Muscle of leg (tissue), 11 donors: ENCODE measurements around the gene PICK1. TPM values are rescaled to one million over a fixed set of nuclear protein-coding genes. Genes with fewer than 3 reads are reported as not detected.
"Not testable (repeated sequence)": the region's sequence is repeated elsewhere in the genome, so short reads cannot be mapped to it uniquely, and the experiment has no call there.

Experiments used
- DNase-seq: peaks from one replicate; pipeline ENCODE4 v3.0.0; 2013
- H3K27ac ChIP-seq: one replicate; pipeline ENCODE4 v1.5.1; 2013; ENCODE audit warnings: mild to moderate bottlenecking, low read length, control low read depth
- H3K27me3 ChIP-seq: one replicate; pipeline ENCODE4 v1.6.1; 2013; ENCODE audit warnings: low read length; ENCODE audit not compliant: control insufficient read depth, insufficient read depth
- H3K36me3 ChIP-seq: one replicate; pipeline ENCODE4 v1.6.1; 2013; ENCODE audit warnings: low read length; ENCODE audit not compliant: control insufficient read depth, insufficient read depth
- H3K4me1 ChIP-seq: one replicate; pipeline ENCODE4 v1.6.1; 2013; ENCODE audit warnings: low read length; ENCODE audit not compliant: control insufficient read depth, insufficient read depth
- H3K4me3 ChIP-seq: one replicate; pipeline ENCODE4 v1.5.1; 2013; ENCODE audit warnings: low read length, control low read depth
- H3K9me3 ChIP-seq: replicated peaks from 2 replicates; pipeline ENCODE4 v1.6.1; 2013; ENCODE audit warnings: low read depth, low read length; ENCODE audit not compliant: control insufficient read depth
- WGBS: methylation state at CpG from one replicate; pipeline ENCODE4 v1.1.5; 2013; ENCODE audit warnings: missing lambda C conversion rate; ENCODE audit not compliant: insufficient coverage; 5-methylcytosine and 5-hydroxymethylcytosine counted together
- polyA plus RNA-seq, 8 donors: library from polyadenylated mRNA; unstranded; fragments of 120-200 nt; gene quantifications; one replicate each; pipeline versions ENCODE4 v1.2.1 to v1.2.3, GENCODE V29; 2013; ENCODE audit warnings: inconsistent platforms in 1 of 8, low replicate concordance in 1 of 8; ENCODE audit not compliant: insufficient read length in 8 of 8, insufficient read depth in 1 of 8
- total RNA-seq: library from RNA; stranded (reverse); fragments of 120-200 nt; gene quantifications from one replicate; pipeline ENCODE4 v1.2.4, GENCODE V29; 2013

The PICK1 gene
- total and polyA plus RNA-seq, 9 donors: 8.8 to 13.1 (median 10.6) TPM

- WGBS: 50% methylated on average over 1 of the region's 3 CpGs
- Histone ChIP-seq H3K9me3 (no peaks in the 10 kb centered on the region), H3K27ac (no peak overlapping the region), H3K4me3 (no peak overlapping the region), H3K27me3 (no peaks in the 10 kb centered on the region), H3K36me3 (no peaks in the 10 kb centered on the region), H3K4me1 (peaks cover 20% of the 10 kb centered on the region)
- no peak for DNase-seq
Measured at GRCh38 chr22:38118182-38118581, 61.0 kb downstream of the PICK1 start.

- WGBS: no CpG with 5 or more reads among the region's 2 CpGs
- H3K4me1 ChIP-seq: peaks cover 14% of the 10 kb centered on the region
- H3K27ac ChIP-seq, H3K4me3 ChIP-seq, H3K27me3 ChIP-seq, H3K9me3 ChIP-seq, DNase-seq, H3K36me3 ChIP-seq: not testable (repeated sequence)
Measured at GRCh38 chr22:38118747-38119146, 61.5 kb downstream of the PICK1 start.

GRCh38 chr22:38120359-38121110 lies 63.3 kb downstream of the PICK1 start:
- H3K9me3 ChIP-seq: no peaks in the 10 kb centered on the region

GRCh38 chr22:38122616-38123015 lies 65.4 kb downstream of the PICK1 start:
- Histone ChIP-seq H3K4me1 (peaks cover 3% of the 10 kb centered on the region), H3K4me3 (no peak overlapping the region), H3K27me3 (no peaks in the 10 kb centered on the region), H3K9me3 (no peaks in the 10 kb centered on the region), H3K27ac (no peak overlapping the region), H3K36me3 (peaks cover 7% of the 10 kb centered on the region)
- 90% methylated on average over 2 of the region's 6 CpGs for WGBS
- no peak for DNase-seq

More at GRCh38 chr22:38120359-38121110, 63.3 kb downstream of the PICK1 start:
- Histone ChIP-seq H3K4me1 (no peaks in the 10 kb centered on the region), H3K27me3 (no peaks in the 10 kb centered on the region), H3K36me3 (no peaks in the 10 kb centered on the region), H3K4me3 (no peak overlapping the region), H3K27ac (no peak overlapping the region)
- DNase-seq: no peak
- WGBS: 82% methylated on average over 27 of the region's 28 CpGs

- Histone ChIP-seq H3K27ac (no peak overlapping the region), H3K36me3 (peaks cover 13% of the 10 kb centered on the region), H3K4me1 (peaks cover 3% of the 10 kb centered on the region), H3K27me3 (no peaks in the 10 kb centered on the region), H3K9me3 (no peaks in the 10 kb centered on the region), H3K4me3 (no peak overlapping the region)
- DNase-seq: no peak
- 91% methylated on average over 13 of the region's 21 CpGs for WGBS
Measured at GRCh38 chr22:38124236-38124974, 67.2 kb downstream of the PICK1 start.

- Histone ChIP-seq H3K27me3 (no peaks in the 10 kb centered on the region), H3K4me3 (no peak overlapping the region), H3K27ac (no peak overlapping the region), H3K4me1 (peaks cover 3% of the 10 kb centered on the region), H3K36me3 (peaks cover 13% of the 10 kb centered on the region), H3K9me3 (no peaks in the 10 kb centered on the region)
- DNase-seq: no peak
- 90% methylated on average over 14 of the region's 14 CpGs for WGBS
Measured at GRCh38 chr22:38125038-38125610, 67.9 kb downstream of the PICK1 start.

Other genes with a start within 250 kb of the PICK1 start
- gene GCAT, start 249.5 kb upstream of the PICK1 start, total RNA-seq: 7.4 TPM
- gene GCAT, start 249.5 kb upstream of the PICK1 start, polyA plus RNA-seq: 1 to 10 TPM; 4.4 to 8.3 (median 6.5) TPM
- not detected for gene GALR3, start 234.0 kb upstream of the PICK1 start, total RNA-seq
- under 1 TPM in 3 of 8 donors, not detected in 5; 0.09 to 0.14 (median 0.10) TPM for gene GALR3, start 234.0 kb upstream of the PICK1 start, polyA plus RNA-seq
- 9.8 TPM for gene ANKRD54, start 213.1 kb upstream of the PICK1 start, total RNA-seq
- 10 to 100 TPM; 10.0 to 15.4 (median 11.7) TPM for gene ANKRD54, start 213.1 kb upstream of the PICK1 start, polyA plus RNA-seq
- 1,312 TPM for gene EIF3L, start 208.0 kb upstream of the PICK1 start, total RNA-seq
- gene EIF3L, start 208.0 kb upstream of the PICK1 start, polyA plus RNA-seq: 1,000 to 10,000 TPM; 1,056 to 1,352 (median 1,211) TPM
- 21.7 TPM for gene MICALL1, start 151.1 kb upstream of the PICK1 start, total RNA-seq
- gene MICALL1, start 151.1 kb upstream of the PICK1 start, polyA plus RNA-seq: 10 to 100 TPM; 35.8 to 73.8 (median 51.1) TPM
- gene C22orf23, start 103.8 kb upstream of the PICK1 start, total RNA-seq: 0.18 TPM
- 10 to 100 TPM in 4 of 8 donors, 1 to 10 TPM in 4; 7.7 to 15.2 (median 10.0) TPM for gene C22orf23, start 103.8 kb upstream of the PICK1 start, polyA plus RNA-seq
- gene POLR2F, start 103.7 kb upstream of the PICK1 start, total RNA-seq: 58.1 TPM
- 10 to 100 TPM; 45.3 to 55.1 (median 50.3) TPM for gene POLR2F, start 103.7 kb upstream of the PICK1 start, polyA plus RNA-seq
- gene SOX10, start 72.8 kb upstream of the PICK1 start, total RNA-seq: 2.2 TPM
- 10 to 100 TPM in 2 of 8 donors, 1 to 10 TPM in 6; 4.4 to 19.8 (median 8.1) TPM for gene SOX10, start 72.8 kb upstream of the PICK1 start, polyA plus RNA-seq
- gene SLC16A8, start 26.8 kb downstream of the PICK1 start, total RNA-seq: 2.4 TPM
- 1 to 10 TPM; 1.0 to 3.4 (median 2.2) TPM for gene SLC16A8, start 26.8 kb downstream of the PICK1 start, polyA plus RNA-seq
- gene BAIAP2L2, start 53.3 kb downstream of the PICK1 start, total RNA-seq: 0.22 TPM
- 1 to 10 TPM in 6 of 8 donors, under 1 TPM in 2; 0.61 to 6.4 (median 1.3) TPM for gene BAIAP2L2, start 53.3 kb downstream of the PICK1 start, polyA plus RNA-seq
- 10.1 TPM for gene PLA2G6, start 124.4 kb downstream of the PICK1 start, total RNA-seq
- gene PLA2G6, start 124.4 kb downstream of the PICK1 start, polyA plus RNA-seq: 10 to 100 TPM in 4 of 8 donors, 1 to 10 TPM in 4; 6.3 to 14.2 (median 10.5) TPM
- 3.5 TPM for gene MAFF, start 144.6 kb downstream of the PICK1 start, total RNA-seq
- 1 to 10 TPM; 2.0 to 7.3 (median 4.7) TPM for gene MAFF, start 144.6 kb downstream of the PICK1 start, polyA plus RNA-seq
- gene TMEM184B, start 215.6 kb downstream of the PICK1 start, total RNA-seq: 19.9 TPM
- gene TMEM184B, start 215.6 kb downstream of the PICK1 start, polyA plus RNA-seq: 10 to 100 TPM; 55.2 to 78.6 (median 68.8) TPM